Mucosa of rectum (tissue), 2 donors: ENCODE results near the gene RAD51B.

Experiments used
- H3K27ac ChIP-seq, 2 donors: one replicate each; pipeline ENCODE4 v1.7.0; 2013; ENCODE audit warnings: inconsistent platforms in 2 of 2, low read depth in 2 of 2, low read length in 2 of 2
- H3K27me3 ChIP-seq, 2 donors: one replicate each; pipeline ENCODE4 v1.7.0; 2013; ENCODE audit warnings: low read length in 2 of 2; ENCODE audit not compliant: control insufficient read depth in 2 of 2, insufficient read depth in 2 of 2
- H3K36me3 ChIP-seq, 2 donors: one replicate each; pipeline ENCODE4 v1.7.0; 2013; ENCODE audit warnings: low read length in 2 of 2; ENCODE audit not compliant: control insufficient read depth in 2 of 2, insufficient read depth in 2 of 2
- H3K4me1 ChIP-seq, 2 donors: one replicate each; pipeline ENCODE4 v1.7.0; 2013; ENCODE audit warnings: low read length in 2 of 2, mild to moderate bottlenecking in 1 of 2; ENCODE audit not compliant: control insufficient read depth in 2 of 2, insufficient read depth in 2 of 2
- H3K4me3 ChIP-seq, 2 donors: one replicate each; pipeline ENCODE4 v1.7.0; 2013; ENCODE audit warnings: low read length in 2 of 2
- H3K9ac ChIP-seq, 2 donors: one replicate each; pipeline ENCODE4 v1.7.0; 2013; ENCODE audit warnings: low read length in 2 of 2, low read depth in 1 of 2, mild to moderate bottlenecking in 1 of 2
- H3K9me3 ChIP-seq, 2 donors: one replicate each; pipeline ENCODE4 v1.7.0; 2013; ENCODE audit warnings: low read length in 2 of 2; ENCODE audit not compliant: control insufficient read depth in 2 of 2
- donor health status: healthy.
- donor health status: Normal muscosa, but diverticular disease.

The RAD51B gene

GRCh38 chr14:68564191-68564825 lies 744.7 kb downstream of the RAD51B start:
- no peak overlapping the region for H3K4me3 ChIP-seq
- H3K9me3 ChIP-seq: no peaks in the 10 kb centered on the region
- H3K9ac ChIP-seq: no peak overlapping the region
- H3K4me1 ChIP-seq: peaks cover 0 to 10% of the 10 kb centered on the region in 2 donors
- peak overlapping the region; percentile 4 to 74 for H3K27ac ChIP-seq
- H3K27me3 ChIP-seq: no peaks in the 10 kb centered on the region
- H3K36me3 ChIP-seq: no peaks in the 10 kb centered on the region

GRCh38 chr14:68564826-68565759 lies 745.5 kb downstream of the RAD51B start:
- H3K4me1 ChIP-seq: peaks cover 4 to 10% of the 10 kb centered on the region in 2 donors
- no peaks in the 10 kb centered on the region for H3K36me3 ChIP-seq
- H3K4me3 ChIP-seq: no peak overlapping the region
- no peak overlapping the region for H3K9ac ChIP-seq
- peak overlapping the region in 1 of 2 donors; percentile 74 for H3K27ac ChIP-seq
- H3K27me3 ChIP-seq: no peaks in the 10 kb centered on the region
- no peaks in the 10 kb centered on the region for H3K9me3 ChIP-seq

- Histone ChIP-seq H3K4me1 (peaks cover 6 to 10% of the 10 kb centered on the region in 2 donors), H3K27ac (no peak overlapping the region)
Measured at GRCh38 chr14:68566075-68566474, 746.5 kb downstream of the RAD51B start.

GRCh38 chr14:68568907-68569897 lies 749.6 kb downstream of the RAD51B start:
- Histone ChIP-seq H3K4me3 (no peak overlapping the region), H3K27me3 (no peaks in the 10 kb centered on the region), H3K9ac (no peak overlapping the region), H3K36me3 (no peaks in the 10 kb centered on the region), H3K27ac (peak overlapping the region in 1 of 2 donors; percentile 11), H3K9me3 (no peaks in the 10 kb centered on the region), H3K4me1 (peaks cover 6% of the 10 kb centered on the region in 2 donors)

More at GRCh38 chr14:68566075-68566474, 746.5 kb downstream of the RAD51B start:
- Histone ChIP-seq H3K4me3 (no peak overlapping the region), H3K9ac (no peak overlapping the region), H3K9me3 (no peaks in the 10 kb centered on the region), H3K36me3 (no peaks in the 10 kb centered on the region), H3K27me3 (no peaks in the 10 kb centered on the region)

- Histone ChIP-seq H3K9me3 (no peaks in the 10 kb centered on the region), H3K36me3 (no peaks in the 10 kb centered on the region), H3K4me1 (peaks cover 0 to 6% of the 10 kb centered on the region in 2 donors), H3K27ac (no peak overlapping the region), H3K4me3 (no peak overlapping the region), H3K27me3 (no peaks in the 10 kb centered on the region), H3K9ac (no peak overlapping the region)
Measured at GRCh38 chr14:68569970-68570409, 750.4 kb downstream of the RAD51B start.

GRCh38 chr14:68571114-68571591 lies 751.6 kb downstream of the RAD51B start:
- Histone ChIP-seq H3K9ac (no peak overlapping the region), H3K27ac (no peak overlapping the region), H3K4me1 (peaks cover 0 to 6% of the 10 kb centered on the region in 2 donors), H3K27me3 (no peaks in the 10 kb centered on the region), H3K9me3 (no peaks in the 10 kb centered on the region), H3K4me3 (no peak overlapping the region), H3K36me3 (no peaks in the 10 kb centered on the region)

GRCh38 chr14:68571928-68572525 lies 752.4 kb downstream of the RAD51B start:
- H3K9me3 ChIP-seq: no peaks in the 10 kb centered on the region
- no peak overlapping the region for H3K9ac ChIP-seq
- no peak overlapping the region for H3K27ac ChIP-seq
- no peak overlapping the region for H3K4me3 ChIP-seq
- no peaks in the 10 kb centered on the region for H3K27me3 ChIP-seq
- no peaks in the 10 kb centered on the region for H3K36me3 ChIP-seq
- peaks cover 0 to 6% of the 10 kb centered on the region in 2 donors for H3K4me1 ChIP-seq

- Histone ChIP-seq H3K27me3 (no peaks in the 10 kb centered on the region), H3K27ac (no peak overlapping the region), H3K9me3 (no peaks in the 10 kb centered on the region), H3K4me1 (peaks cover 5 to 6% of the 10 kb centered on the region in 2 donors), H3K9ac (no peak overlapping the region), H3K36me3 (no peaks in the 10 kb centered on the region), H3K4me3 (no peak overlapping the region)
Measured at GRCh38 chr14:68573126-68573525, 753.5 kb downstream of the RAD51B start.

GRCh38 chr14:68573722-68574121 lies 754.1 kb downstream of the RAD51B start:
- Histone ChIP-seq H3K4me1 (peaks cover 5 to 6% of the 10 kb centered on the region in 2 donors), H3K4me3 (no peak overlapping the region), H3K9ac (no peak overlapping the region), H3K27ac (no peak overlapping the region), H3K36me3 (no peaks in the 10 kb centered on the region), H3K27me3 (no peaks in the 10 kb centered on the region), H3K9me3 (no peaks in the 10 kb centered on the region)
